Lower lobe of right lung (tissue), 2 donors: ENCODE results near the gene TNIK. TPM values are rescaled to one million over a fixed set of nuclear protein-coding genes. Genes with fewer than 3 reads are reported as not detected.

Experiments used
- ATAC-seq, 2 donors: fragments of 200-7000 bp; cut with Tn5 transposase; one replicate each; pipeline ENCODE4 v1.9.1; 2020 to 2022; ENCODE audit warnings: mild to moderate bottlenecking in 2 of 2, moderate library complexity in 2 of 2
- DNase-seq: peaks from one replicate; pipeline ENCODE4 v3.0.0-alpha.2; 2020
- H3K27ac ChIP-seq: fragments of 200-600 bp; one replicate; pipeline ENCODE4 v1.8.0; 2022
- H3K27me3 ChIP-seq: fragments of 200-600 bp; one replicate; pipeline ENCODE4 v1.8.0; 2022; ENCODE audit warnings: low read depth
- H3K36me3 ChIP-seq: fragments of 200-600 bp; one replicate; pipeline ENCODE4 v1.8.0; 2022; ENCODE audit warnings: mild to moderate bottlenecking
- H3K4me1 ChIP-seq: fragments of 200-600 bp; one replicate; pipeline ENCODE4 v1.8.0; 2022
- H3K4me3 ChIP-seq: fragments of 200-600 bp; one replicate; pipeline ENCODE4 v1.8.0; 2022; ENCODE audit warnings: mild to moderate bottlenecking
- H3K9me3 ChIP-seq: fragments of 200-600 bp; one replicate; pipeline ENCODE4 v1.8.0; 2022
- CTCF ChIP-seq: fragments of 200-600 bp; IDR thresholded peaks from one replicate; pipeline ENCODE4 v1.8.0; 2022; ENCODE audit warnings: antibody characterized with exemption, mild to moderate bottlenecking
- intact Hi-C: fragments of 100-400 bp; cut with DNase I; formaldehyde crosslinking; loops from one replicate; pipeline ENCODE4 v1.11.0; 2022
- total RNA-seq: library from RNA; stranded (reverse); fragmentation: NEBNext Ultra II Directional; extraction: Animal tissue kit (Norgen Biotek cat#: 25700); gene quantifications from one replicate; pipeline ENCODE4 v1.2.1, GENCODE V29; 2021
- donor health status: DM: no; HTN: yes; CAD: no; lungs with severe emphysema.

Gene TNIK
- total RNA-seq, 1 donor from 2014 or later = 29.3 TPM

- no peak for TF ChIP-seq CTCF
- Histone ChIP-seq H3K27ac (no peak overlapping the region), H3K36me3 (peaks cover 9% of the 10 kb centered on the region), H3K4me3 (no peak overlapping the region), H3K4me1 (peaks cover 8% of the 10 kb centered on the region), H3K27me3 (no peaks in the 10 kb centered on the region), H3K9me3 (no peaks in the 10 kb centered on the region)
- no peak for ATAC-seq
- intact Hi-C loops = no loop called here
- DNase-seq = no peak
Measured at GRCh38 chr3:171177056-171177455, 283.1 kb downstream of the TNIK start.

DNA sequence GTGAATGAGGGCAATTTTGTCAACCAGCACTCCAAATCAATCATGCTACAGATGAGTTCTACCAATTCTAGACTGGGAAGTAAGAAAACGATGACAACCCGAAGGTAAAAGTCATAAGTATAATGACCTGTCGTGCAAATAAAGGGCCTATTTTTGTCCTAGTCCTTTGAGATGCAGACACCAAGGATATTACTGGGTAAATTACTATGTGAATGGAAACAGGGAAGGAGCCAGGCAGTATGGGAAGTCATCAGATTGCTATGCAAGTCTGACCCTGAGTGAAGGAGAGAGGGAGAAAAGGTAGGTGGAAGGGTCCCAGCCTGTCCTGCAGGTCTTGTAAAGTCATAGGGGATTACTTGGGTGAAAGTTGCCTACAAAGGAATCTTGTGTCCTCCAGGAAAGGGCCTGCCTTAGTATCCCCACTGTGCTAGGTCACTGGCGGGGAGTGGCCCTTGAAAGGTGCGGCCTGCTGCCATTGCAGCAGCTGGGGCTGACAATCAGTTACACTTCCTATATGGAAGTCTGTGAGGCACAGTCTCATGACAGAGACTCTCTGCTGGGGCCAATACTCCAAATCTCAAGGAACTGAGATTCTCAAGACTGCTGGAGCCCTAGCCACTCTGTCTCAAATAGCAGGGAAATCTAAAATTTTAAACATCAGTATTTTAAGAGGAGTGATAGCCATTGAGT, 283.8 kb downstream of the TNIK start:
- H3K36me3 ChIP-seq = peaks cover 9% of the 10 kb centered on the region
- ATAC-seq (no peak), DNase-seq (no peak)
- no peaks in the 10 kb centered on the region for H3K27me3 ChIP-seq
- no peak for TF ChIP-seq CTCF
- no peaks in the 10 kb centered on the region for H3K9me3 ChIP-seq
- peaks cover 8% of the 10 kb centered on the region for H3K4me1 ChIP-seq
- H3K27ac ChIP-seq = peak overlapping the region; percentile 26
- no peak overlapping the region for H3K4me3 ChIP-seq
- intact Hi-C loops = no loop called here

- H3K4me3 ChIP-seq = no peak overlapping the region
- DNase-seq (no peak), ATAC-seq (no peak)
- peak overlapping the region; percentile 26 for H3K27ac ChIP-seq
- H3K9me3 ChIP-seq = no peaks in the 10 kb centered on the region
- H3K4me1 ChIP-seq = peaks cover 8% of the 10 kb centered on the region
- intact Hi-C loops = no loop called here
- H3K36me3 ChIP-seq = peaks cover 9% of the 10 kb centered on the region
- H3K27me3 ChIP-seq = no peaks in the 10 kb centered on the region
- TF ChIP-seq CTCF = no peak
Measured at GRCh38 chr3:171175741-171176234, 284.4 kb downstream of the TNIK start.

DNA sequence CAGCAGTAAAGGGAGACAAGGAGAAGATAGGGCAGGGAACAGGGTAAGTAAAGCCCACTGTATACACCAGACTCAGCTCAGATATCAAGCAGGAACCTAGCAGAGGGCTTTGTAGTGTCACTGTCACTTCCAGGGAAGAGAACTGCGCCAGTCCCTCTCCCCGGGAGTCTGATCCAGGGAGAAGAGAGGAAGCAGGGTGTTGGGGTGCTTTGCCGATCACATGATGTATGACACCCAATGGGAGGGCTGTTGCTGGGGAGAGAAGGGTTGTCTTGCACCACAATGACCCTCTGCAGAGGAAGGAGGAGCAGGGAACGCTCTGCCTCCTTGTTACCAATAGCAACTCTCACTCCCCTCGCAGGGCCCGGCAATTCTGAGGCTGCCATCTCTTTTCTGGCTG, 286.5 kb downstream of the TNIK start:
- Histone ChIP-seq H3K27ac (no peak overlapping the region), H3K9me3 (no peaks in the 10 kb centered on the region), H3K27me3 (no peaks in the 10 kb centered on the region), H3K4me1 (peaks cover 8% of the 10 kb centered on the region), H3K36me3 (peaks cover 9% of the 10 kb centered on the region), H3K4me3 (no peak overlapping the region)
- intact Hi-C loops = no loop called here
- TF ChIP-seq CTCF = no peak
- ATAC-seq (peak; percentile 89 to 92), DNase-seq (peak; percentile 62)

- Histone ChIP-seq H3K36me3 (peaks cover 7% of the 10 kb centered on the region), H3K4me3 (no peak overlapping the region), H3K27ac (no peak overlapping the region), H3K9me3 (no peaks in the 10 kb centered on the region), H3K4me1 (peaks cover 8% of the 10 kb centered on the region), H3K27me3 (no peaks in the 10 kb centered on the region)
- intact Hi-C loops = no loop called here
- peak; percentile 20 for TF ChIP-seq CTCF
- no peak for DNase-seq
- ATAC-seq = no peak
Measured at GRCh38 chr3:171172070-171172469, 288.1 kb downstream of the TNIK start.
